ENCODE results near the gene CLEC17A.
"Not testable (repeated sequence)": the region's sequence is repeated elsewhere in the genome, so short reads cannot be mapped to it uniquely, and the experiment has no call there.

The CLEC17A gene

GRCh38 chr19:14582894-14583340 lies at the start of gene CLEC17A:
Gene CLEC17A, plus strand, starts transcription at chr19:14583084. Its CDS starts 77 bp downstream, at chr19:14583161.
- peak within 1 kb of the TSS; percentile 10 for H3K9ac ChIP-seq (ENCODE audit: insufficient read length, low read depth)

GRCh38 chr19:14533450-14533849 lies 49.4 kb upstream of the CLEC17A start:
- Histone ChIP-seq H3K4me3 (ENCODE audit: insufficient read length, low read depth) (no peak overlapping the region), H3K27me3 (ENCODE audit: insufficient read depth, insufficient read length) (no peaks in the 10 kb centered on the region), H3K9me3 (ENCODE audit: insufficient read depth, low read length) (no peaks in the 10 kb centered on the region), H3K9ac (ENCODE audit: insufficient read length, low read depth) (no peak overlapping the region), H3K4me1 (ENCODE audit: insufficient read depth, insufficient read length) (peaks cover 14% of the 10 kb centered on the region), H3K36me3 (ENCODE audit: insufficient read depth, insufficient read length, low read length) (peaks cover 9% of the 10 kb centered on the region)
- DNase-seq (ENCODE audit: low read depth, low spot score): no peak
- no peak for TF ChIP-seq SUZ12 (IDR thresholded peaks at IDR 0.05; ENCODE audit: extremely low read depth, insufficient read depth, insufficient read length)
- TF ChIP-seq YY1 (IDR thresholded peaks at IDR 0.05; ENCODE audit: insufficient read depth, insufficient read length): no peak
- TF ChIP-seq ZNF274 (IDR thresholded peaks at IDR 0.05; ENCODE audit: low read depth, low read length): no peak

More at GRCh38 chr19:14582894-14583340, at the start of gene CLEC17A:
- no peaks in the 10 kb centered on the region for H3K4me1 ChIP-seq (ENCODE audit: insufficient read depth, insufficient read length)
- H3K27me3 ChIP-seq (ENCODE audit: insufficient read depth, insufficient read length): no peaks in the 10 kb centered on the region
- H3K4me3 ChIP-seq (ENCODE audit: insufficient read length, low read depth): no peak within 1 kb of the TSS
- no peak for DNase-seq (ENCODE audit: low read depth, low spot score)
- no peak for TF ChIP-seq YY1 (IDR thresholded peaks at IDR 0.05; ENCODE audit: insufficient read depth, insufficient read length)
- no peak for TF ChIP-seq SUZ12 (IDR thresholded peaks at IDR 0.05; ENCODE audit: extremely low read depth, insufficient read depth, insufficient read length)
- no peak for TF ChIP-seq ZNF274 (IDR thresholded peaks at IDR 0.05; ENCODE audit: low read depth, low read length)
- H3K9me3 ChIP-seq (ENCODE audit: insufficient read depth, low read length): no peaks in the 10 kb centered on the region
- H3K36me3 ChIP-seq (ENCODE audit: insufficient read depth, insufficient read length, low read length): no peaks in the 10 kb centered on the region

GRCh38 chr19:14536926-14537692 lies 45.8 kb upstream of the CLEC17A start:
- DNase-seq (ENCODE audit: low read depth, low spot score): peak; percentile 92
- Histone ChIP-seq H3K4me3 (ENCODE audit: insufficient read length, low read depth) (no peak overlapping the region), H3K4me1 (ENCODE audit: insufficient read depth, insufficient read length) (peaks cover 12% of the 10 kb centered on the region), H3K27me3 (ENCODE audit: insufficient read depth, insufficient read length) (no peaks in the 10 kb centered on the region), H3K36me3 (ENCODE audit: insufficient read depth, insufficient read length, low read length) (peaks cover 12% of the 10 kb centered on the region), H3K9me3 (ENCODE audit: insufficient read depth, low read length) (no peaks in the 10 kb centered on the region), H3K9ac (ENCODE audit: insufficient read length, low read depth) (peak overlapping the region; percentile 51)
- no peak for TF ChIP-seq YY1 (IDR thresholded peaks at IDR 0.05; ENCODE audit: insufficient read depth, insufficient read length)
- no peak for TF ChIP-seq SUZ12 (IDR thresholded peaks at IDR 0.05; ENCODE audit: extremely low read depth, insufficient read depth, insufficient read length)
- no peak for TF ChIP-seq ZNF274 (IDR thresholded peaks at IDR 0.05; ENCODE audit: low read depth, low read length)

GRCh38 chr19:14540741-14541525 lies 42.0 kb upstream of the CLEC17A start:
- Histone ChIP-seq H3K4me3 (ENCODE audit: insufficient read length, low read depth) (no peak overlapping the region), H3K9ac (ENCODE audit: insufficient read length, low read depth) (no peak overlapping the region), H3K36me3 (ENCODE audit: insufficient read depth, insufficient read length, low read length) (peaks cover 19% of the 10 kb centered on the region), H3K4me1 (ENCODE audit: insufficient read depth, insufficient read length) (peaks cover 15% of the 10 kb centered on the region), H3K27me3 (ENCODE audit: insufficient read depth, insufficient read length) (no peaks in the 10 kb centered on the region), H3K9me3 (ENCODE audit: insufficient read depth, low read length) (no peaks in the 10 kb centered on the region)
- no peak for DNase-seq (ENCODE audit: low read depth, low spot score)
- no peak for TF ChIP-seq ZNF274 (IDR thresholded peaks at IDR 0.05; ENCODE audit: low read depth, low read length)
- no peak for TF ChIP-seq YY1 (IDR thresholded peaks at IDR 0.05; ENCODE audit: insufficient read depth, insufficient read length)
- no peak for TF ChIP-seq SUZ12 (IDR thresholded peaks at IDR 0.05; ENCODE audit: extremely low read depth, insufficient read depth, insufficient read length)

GRCh38 chr19:14541979-14542378 lies 40.9 kb upstream of the CLEC17A start:
- peaks cover 20% of the 10 kb centered on the region for H3K36me3 ChIP-seq (ENCODE audit: insufficient read depth, insufficient read length, low read length)
- H3K4me3 ChIP-seq (ENCODE audit: insufficient read length, low read depth); DNase-seq (ENCODE audit: low read depth, low spot score); H3K9me3 ChIP-seq (ENCODE audit: insufficient read depth, low read length); H3K9ac ChIP-seq (ENCODE audit: insufficient read length, low read depth); H3K27me3 ChIP-seq (ENCODE audit: insufficient read depth, insufficient read length): not testable (repeated sequence)
- peaks cover 12% of the 10 kb centered on the region for H3K4me1 ChIP-seq (ENCODE audit: insufficient read depth, insufficient read length)

GRCh38 chr19:14542711-14543328 lies 40.1 kb upstream of the CLEC17A start:
- Histone ChIP-seq H3K4me3 (ENCODE audit: insufficient read length, low read depth) (no peak overlapping the region), H3K4me1 (ENCODE audit: insufficient read depth, insufficient read length) (peaks cover 12% of the 10 kb centered on the region), H3K27me3 (ENCODE audit: insufficient read depth, insufficient read length) (no peaks in the 10 kb centered on the region), H3K9me3 (ENCODE audit: insufficient read depth, low read length) (no peaks in the 10 kb centered on the region), H3K9ac (ENCODE audit: insufficient read length, low read depth) (peak overlapping the region; percentile 15), H3K36me3 (ENCODE audit: insufficient read depth, insufficient read length, low read length) (peaks cover 20% of the 10 kb centered on the region)
- TF ChIP-seq YY1 (IDR thresholded peaks at IDR 0.05; ENCODE audit: insufficient read depth, insufficient read length) (no peak), ZNF274 (IDR thresholded peaks at IDR 0.05; ENCODE audit: low read depth, low read length) (no peak), SUZ12 (IDR thresholded peaks at IDR 0.05; ENCODE audit: extremely low read depth, insufficient read depth, insufficient read length) (no peak)
- no peak for DNase-seq (ENCODE audit: low read depth, low spot score)

- Histone ChIP-seq H3K27me3 (ENCODE audit: insufficient read depth, insufficient read length) (no peaks in the 10 kb centered on the region), H3K4me3 (ENCODE audit: insufficient read length, low read depth) (no peak overlapping the region), H3K4me1 (ENCODE audit: insufficient read depth, insufficient read length) (peaks cover 9% of the 10 kb centered on the region), H3K9me3 (ENCODE audit: insufficient read depth, low read length) (no peaks in the 10 kb centered on the region), H3K9ac (ENCODE audit: insufficient read length, low read depth) (no peak overlapping the region), H3K36me3 (ENCODE audit: insufficient read depth, insufficient read length, low read length) (peaks cover 27% of the 10 kb centered on the region)
- TF ChIP-seq ZNF274 (IDR thresholded peaks at IDR 0.05; ENCODE audit: low read depth, low read length): no peak
- TF ChIP-seq SUZ12 (IDR thresholded peaks at IDR 0.05; ENCODE audit: extremely low read depth, insufficient read depth, insufficient read length): no peak
- no peak for TF ChIP-seq YY1 (IDR thresholded peaks at IDR 0.05; ENCODE audit: insufficient read depth, insufficient read length)
- DNase-seq (ENCODE audit: low read depth, low spot score): no peak
Measured at GRCh38 chr19:14544047-14544446, 38.8 kb upstream of the CLEC17A start.
